Measurements from ENCODE around the gene VAMP8. TPM values are rescaled to one million over a fixed set of nuclear protein-coding genes. Genes with fewer than 3 reads are reported as not detected.

Gene VAMP8
- total RNA-seq, 1 donor from 2014 or later, result 2.1 TPM

GRCh38 chr2:85584354-85584856 is 7.0 kb downstream of the VAMP8 start, which contains the start of gene VAMP5:
TSS of gene VAMP5 (plus strand) at chr2:85584431. CDS start at chr2:85584491, 60 bp downstream.
- no peaks in the 10 kb centered on the region for H3K9me3 Mint-ChIP-seq (ENCODE audit: low read depth)
- TF ChIP-seq, protein P1, sequence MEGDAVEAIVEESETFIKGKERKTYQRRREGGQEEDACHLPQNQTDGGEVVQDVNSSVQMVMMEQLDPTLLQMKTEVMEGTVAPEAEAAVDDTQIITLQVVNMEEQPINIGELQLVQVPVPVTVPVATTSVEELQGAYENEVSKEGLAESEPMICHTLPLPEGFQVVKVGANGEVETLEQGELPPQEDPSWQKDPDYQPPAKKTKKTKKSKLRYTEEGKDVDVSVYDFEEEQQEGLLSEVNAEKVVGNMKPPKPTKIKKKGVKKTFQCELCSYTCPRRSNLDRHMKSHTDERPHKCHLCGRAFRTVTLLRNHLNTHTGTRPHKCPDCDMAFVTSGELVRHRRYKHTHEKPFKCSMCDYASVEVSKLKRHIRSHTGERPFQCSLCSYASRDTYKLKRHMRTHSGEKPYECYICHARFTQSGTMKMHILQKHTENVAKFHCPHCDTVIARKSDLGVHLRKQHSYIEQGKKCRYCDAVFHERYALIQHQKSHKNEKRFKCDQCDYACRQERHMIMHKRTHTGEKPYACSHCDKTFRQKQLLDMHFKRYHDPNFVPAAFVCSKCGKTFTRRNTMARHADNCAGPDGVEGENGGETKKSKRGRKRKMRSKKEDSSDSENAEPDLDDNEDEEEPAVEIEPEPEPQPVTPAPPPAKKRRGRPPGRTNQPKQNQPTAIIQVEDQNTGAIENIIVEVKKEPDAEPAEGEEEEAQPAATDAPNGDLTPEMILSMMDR (IDR thresholded peaks at IDR 0.05), result no peak
- H3K27me3 Mint-ChIP-seq (ENCODE audit: low read depth), result no peaks in the 10 kb centered on the region
- H3K27ac Mint-ChIP-seq (ENCODE audit: unreplicated experiment), result peak within 1 kb of the TSS; percentile 45
- peaks cover 20% of the 10 kb centered on the region for H3K4me1 Mint-ChIP-seq (ENCODE audit: low read depth)
- H3K4me3 Mint-ChIP-seq (ENCODE audit: unreplicated experiment), result no peak within 1 kb of the TSS
- no peak for DNase-seq (ENCODE audit: low spot score)
- no peaks in the 10 kb centered on the region for H3K36me3 Mint-ChIP-seq (ENCODE audit: low read depth)

DNA sequence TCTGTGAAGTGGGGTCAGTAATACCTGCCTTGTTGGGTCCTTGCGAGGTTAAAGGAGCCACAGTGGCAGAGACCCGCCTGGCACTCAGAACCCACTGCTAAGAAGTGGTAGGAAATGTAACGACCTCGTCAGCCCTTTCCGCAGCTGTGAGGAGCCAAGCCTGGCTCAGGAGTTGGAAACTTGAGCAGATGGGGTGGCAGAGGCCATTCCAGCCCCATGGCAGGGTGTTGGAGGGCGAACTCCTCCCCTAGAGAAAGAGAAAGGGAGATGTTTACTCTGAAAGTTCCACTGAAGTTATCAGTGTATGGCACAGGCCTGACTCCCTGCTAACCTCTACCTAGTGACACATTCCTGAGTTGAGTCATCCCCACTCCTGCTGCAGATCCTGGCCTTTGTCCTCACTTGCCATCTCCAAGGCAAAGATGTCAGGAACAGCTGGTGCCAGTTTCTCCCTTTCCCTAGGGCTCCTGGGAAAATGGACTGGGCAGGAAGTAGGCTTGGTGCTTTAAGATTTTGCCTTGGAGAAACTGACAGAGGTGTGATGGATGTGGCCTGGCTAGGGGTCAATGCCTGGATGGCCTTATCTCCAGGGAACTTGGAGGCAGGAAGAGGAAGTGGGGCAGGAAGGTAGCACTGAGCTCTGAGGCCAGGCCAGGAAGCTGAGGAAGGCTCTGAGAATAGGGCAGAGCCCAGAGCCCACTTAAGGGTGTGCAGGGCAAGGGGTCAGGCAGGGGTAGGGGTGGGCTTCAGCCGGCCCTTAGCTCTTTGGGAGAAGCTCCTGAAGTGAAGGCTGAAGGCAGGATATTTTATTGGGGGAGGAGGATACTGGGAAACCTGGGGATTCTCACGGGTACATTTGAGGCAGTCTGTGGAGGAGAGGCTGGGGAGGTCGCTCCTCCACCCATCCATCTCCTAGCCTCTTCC is 7.7 kb downstream of the VAMP8 start:
- TF ChIP-seq, protein P1 (IDR thresholded peaks at IDR 0.05), result no peak
- DNase-seq (ENCODE audit: low spot score), result no peak
- no peaks in the 10 kb centered on the region for H3K27me3 Mint-ChIP-seq (ENCODE audit: low read depth)
- H3K4me1 Mint-ChIP-seq (ENCODE audit: low read depth), result peaks cover 20% of the 10 kb centered on the region
- H3K27ac Mint-ChIP-seq (ENCODE audit: unreplicated experiment), result peak overlapping the region; percentile 67
- no peaks in the 10 kb centered on the region for H3K36me3 Mint-ChIP-seq (ENCODE audit: low read depth)
- no peak overlapping the region for H3K4me3 Mint-ChIP-seq (ENCODE audit: unreplicated experiment)
- H3K9me3 Mint-ChIP-seq (ENCODE audit: low read depth), result no peaks in the 10 kb centered on the region

DNA sequence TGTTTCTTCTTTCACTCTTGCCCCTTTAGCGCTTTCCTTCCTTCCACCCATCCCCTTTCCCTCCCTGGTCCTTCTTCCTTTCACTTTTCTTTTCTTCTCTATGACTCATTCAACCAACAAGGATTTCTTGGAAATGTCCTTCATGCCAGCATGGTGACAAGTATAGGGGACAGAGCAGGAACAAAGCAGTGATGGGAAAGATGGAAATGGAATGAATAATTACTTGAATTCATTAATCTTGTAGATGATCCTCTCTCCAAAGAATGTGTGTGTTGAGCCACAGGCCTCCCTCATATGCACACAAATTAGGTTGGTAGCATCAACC is 8.4 kb downstream of the VAMP8 start:
- peaks cover 27% of the 10 kb centered on the region for H3K4me1 Mint-ChIP-seq (ENCODE audit: low read depth)
- peak overlapping the region; percentile 67 for H3K27ac Mint-ChIP-seq (ENCODE audit: unreplicated experiment)
- H3K4me3 Mint-ChIP-seq (ENCODE audit: unreplicated experiment), result no peak overlapping the region
- no peak for DNase-seq (ENCODE audit: low spot score)
- TF ChIP-seq, protein P1 (IDR thresholded peaks at IDR 0.05), result no peak
- H3K36me3 Mint-ChIP-seq (ENCODE audit: low read depth), result no peaks in the 10 kb centered on the region
- no peaks in the 10 kb centered on the region for H3K9me3 Mint-ChIP-seq (ENCODE audit: low read depth)
- H3K27me3 Mint-ChIP-seq (ENCODE audit: low read depth), result no peaks in the 10 kb centered on the region

GRCh38 chr2:85588236-85588635 is 10.8 kb downstream of the VAMP8 start:
- Mint-ChIP-seq H3K4me3 (ENCODE audit: unreplicated experiment) (no peak overlapping the region), H3K9me3 (ENCODE audit: low read depth) (no peaks in the 10 kb centered on the region), H3K36me3 (ENCODE audit: low read depth) (no peaks in the 10 kb centered on the region), H3K27ac (ENCODE audit: unreplicated experiment) (no peak overlapping the region), H3K27me3 (ENCODE audit: low read depth) (no peaks in the 10 kb centered on the region), H3K4me1 (ENCODE audit: low read depth) (peaks cover 35% of the 10 kb centered on the region)
- no peak for DNase-seq (ENCODE audit: low spot score)
- TF ChIP-seq, protein P1 (IDR thresholded peaks at IDR 0.05), result no peak

GRCh38 chr2:85588645-85589044 is 11.3 kb downstream of the VAMP8 start:
- Mint-ChIP-seq H3K27ac (ENCODE audit: unreplicated experiment) (no peak overlapping the region), H3K9me3 (ENCODE audit: low read depth) (no peaks in the 10 kb centered on the region), H3K36me3 (ENCODE audit: low read depth) (no peaks in the 10 kb centered on the region), H3K4me1 (ENCODE audit: low read depth) (peaks cover 35% of the 10 kb centered on the region), H3K27me3 (ENCODE audit: low read depth) (no peaks in the 10 kb centered on the region), H3K4me3 (ENCODE audit: unreplicated experiment) (no peak overlapping the region)
- no peak for DNase-seq (ENCODE audit: low spot score)
- TF ChIP-seq, protein P1 (IDR thresholded peaks at IDR 0.05), result no peak

Measured in chondrocyte (in vitro differentiated cells).